NK-92 (cell line): ENCODE data around the gene GREM2.

Experiments used
- DNase-seq: peaks from one replicate; lab custom pipeline; 2025; ENCODE audit not compliant: unreplicated experiment; lab: John Stamatoyannopoulos, UW

The GREM2 gene

GRCh38 chr1:240503036-240503435 lies 108.9 kb downstream of the GREM2 start:
- no peak for DNase-seq

GRCh38 chr1:240501115-240501514 lies 110.8 kb downstream of the GREM2 start:
- no peak for DNase-seq

- DNase-seq: no peak
Observed at GRCh38 chr1:240500647-240501046, 111.3 kb downstream of the GREM2 start.

GRCh38 chr1:240499012-240499411 lies 112.9 kb downstream of the GREM2 start:
- DNase-seq: no peak

GRCh38 chr1:240498335-240498734 lies 113.6 kb downstream of the GREM2 start:
- no peak for DNase-seq

GRCh38 chr1:240497908-240498307 lies 114.0 kb downstream of the GREM2 start:
- DNase-seq: no peak

DNA sequence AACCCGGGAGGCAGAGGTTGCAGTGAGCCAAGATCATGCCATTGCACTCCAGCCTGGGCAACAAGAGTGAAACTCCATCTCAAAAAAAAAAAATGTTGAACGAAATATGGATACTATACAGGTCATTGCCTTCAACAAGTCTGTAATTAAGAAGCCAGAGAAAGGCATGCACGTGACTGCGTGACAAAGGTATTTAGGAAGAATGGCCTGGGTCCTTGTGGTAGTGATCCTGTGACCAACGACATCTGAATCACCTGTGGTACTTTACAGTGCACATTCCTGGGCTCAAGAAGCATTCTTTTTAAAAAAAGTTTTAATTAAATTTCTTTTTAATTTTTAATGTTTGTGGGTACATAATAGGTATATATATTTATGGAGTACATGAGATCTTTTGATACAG lies 115.0 kb downstream of the GREM2 start:
- DNase-seq: no peak

GRCh38 chr1:240496356-240496755 lies 115.6 kb downstream of the GREM2 start:
- DNase-seq: no peak

DNA sequence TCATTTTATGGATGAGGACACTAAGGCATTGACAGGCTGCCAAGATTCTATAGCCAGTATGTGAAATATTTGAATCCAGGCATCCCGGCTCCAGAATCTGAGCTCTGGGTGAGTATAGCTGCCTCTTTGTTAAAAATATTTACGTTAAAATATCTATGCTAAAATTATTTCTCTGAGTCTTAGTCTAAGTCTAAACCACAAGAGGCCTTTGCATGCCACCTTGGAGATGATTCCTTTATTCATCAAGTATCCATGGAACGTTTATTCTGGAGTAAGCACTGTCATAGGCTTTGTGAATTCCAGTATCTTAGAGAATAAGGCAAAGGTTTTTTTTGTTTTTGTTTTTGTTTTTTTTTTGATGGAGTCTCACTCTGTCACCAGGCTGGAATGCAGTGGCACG lies 116.4 kb downstream of the GREM2 start:
- no peak for DNase-seq

- DNase-seq: no peak
Observed at GRCh38 chr1:240492832-240493440, 119.0 kb downstream of the GREM2 start.

- no peak for DNase-seq
Observed at GRCh38 chr1:240491796-240492195, 120.2 kb downstream of the GREM2 start.

- no peak for DNase-seq
Observed at GRCh38 chr1:240491156-240491555, 120.8 kb downstream of the GREM2 start.

GRCh38 chr1:240487493-240487892 lies 124.5 kb downstream of the GREM2 start:
- DNase-seq: no peak

DNA sequence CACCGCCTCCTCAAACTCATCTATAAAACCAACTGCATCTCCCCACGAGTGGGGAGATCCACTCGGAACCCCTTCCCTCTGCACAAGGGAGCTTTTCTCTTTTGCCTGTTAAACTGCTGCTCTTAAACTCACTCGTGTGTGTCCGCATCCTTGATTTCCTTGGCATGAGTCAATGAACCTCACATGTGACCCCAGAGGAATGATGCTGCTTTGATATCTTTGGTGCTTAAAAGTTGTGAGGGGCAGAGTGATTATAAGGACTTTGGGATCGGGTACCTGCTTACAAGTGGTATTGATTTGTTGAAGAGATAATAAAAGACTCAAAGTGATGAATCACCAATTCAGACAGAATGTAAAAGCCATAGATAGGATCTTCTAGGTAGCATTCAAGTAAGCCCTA lies 125.3 kb downstream of the GREM2 start:
- DNase-seq: no peak

GRCh38 chr1:240484804-240485443 lies 127.0 kb downstream of the GREM2 start:
- DNase-seq: no peak

GRCh38 chr1:240478536-240478935 lies 133.4 kb downstream of the GREM2 start:
- no peak for DNase-seq

GRCh38 chr1:240475832-240476231 lies 136.1 kb downstream of the GREM2 start:
- no peak for DNase-seq

DNA sequence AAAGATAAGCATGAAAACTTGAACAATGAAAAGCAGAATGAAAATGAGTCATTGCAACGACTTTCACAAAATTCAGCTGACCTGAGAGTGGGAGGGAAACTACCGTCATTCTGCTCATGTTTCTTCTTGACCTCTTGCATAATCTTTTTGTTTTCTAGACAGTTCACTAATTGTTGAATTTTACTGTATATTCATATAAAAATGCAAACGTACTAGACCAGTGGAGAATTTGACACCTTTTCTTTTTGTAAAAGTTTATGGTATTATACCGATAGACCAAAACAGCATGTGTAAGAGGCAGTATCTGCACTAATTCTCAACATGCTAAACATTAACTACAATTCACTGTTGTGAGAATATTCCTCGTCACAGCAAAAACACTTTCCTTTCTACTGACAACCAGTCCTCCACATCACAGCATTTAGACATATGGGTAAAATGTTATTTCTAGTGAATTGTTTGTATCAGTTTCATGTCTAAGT lies 137.8 kb downstream of the GREM2 start:
- DNase-seq: no peak

DNA sequence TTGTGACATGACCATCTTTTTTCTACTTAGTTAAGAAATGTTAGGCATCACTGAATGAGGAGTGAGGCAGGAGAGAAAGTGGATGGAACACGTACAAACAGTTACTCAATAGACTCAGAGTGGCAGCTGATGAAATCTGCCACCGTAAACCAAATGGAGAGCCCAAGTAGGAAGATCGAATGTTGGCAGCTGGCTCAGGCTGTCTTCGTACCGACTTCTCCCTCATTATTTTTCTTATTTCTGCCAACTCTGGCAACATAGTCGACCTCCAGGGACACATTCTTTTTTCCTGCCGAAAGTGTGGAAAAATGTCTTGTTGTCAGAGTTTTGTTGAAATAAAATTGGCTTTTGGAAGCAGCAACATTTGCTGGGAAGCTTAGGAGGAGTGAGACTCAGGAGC lies 143.3 kb downstream of the GREM2 start:
- no peak for DNase-seq

DNA sequence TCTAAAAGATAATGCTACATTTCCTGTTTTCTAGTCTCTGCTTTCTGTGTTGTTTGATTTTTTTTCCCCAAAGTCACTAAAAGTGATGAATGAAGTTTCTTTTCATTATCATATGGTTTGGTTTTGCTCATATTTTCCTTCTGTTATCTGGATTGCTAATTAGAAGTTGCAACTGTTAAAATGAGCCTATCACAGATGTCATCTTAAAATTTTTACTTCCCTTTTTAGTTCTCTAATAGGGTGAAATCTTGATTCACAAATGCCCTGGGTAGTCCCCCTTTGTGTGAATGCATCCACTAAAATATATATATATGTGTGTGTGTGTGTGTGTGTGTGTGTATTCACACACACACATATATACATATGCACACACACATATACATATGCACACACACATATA lies 144.1 kb downstream of the GREM2 start:
- no peak for DNase-seq

DNA sequence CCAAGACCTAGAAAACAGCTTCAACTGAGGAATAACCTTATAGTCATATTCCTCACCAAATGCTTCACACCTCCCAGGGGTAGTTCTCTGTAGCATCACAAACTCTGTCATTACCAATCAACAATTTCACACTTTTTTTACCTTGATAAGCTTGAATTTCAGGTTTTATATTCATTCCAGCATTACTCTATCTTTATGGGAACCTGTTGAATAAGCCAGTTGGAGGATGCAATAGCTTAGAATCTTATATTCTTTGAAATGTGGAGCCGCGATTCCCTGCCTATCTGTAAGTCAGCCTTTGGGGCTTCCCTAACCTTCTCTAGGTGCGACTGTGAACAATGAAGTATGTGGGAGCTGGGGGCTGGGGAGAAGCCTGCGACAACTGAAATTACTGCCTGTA lies 145.4 kb downstream of the GREM2 start:
- DNase-seq: no peak

- no peak for DNase-seq
Observed at GRCh38 chr1:240465531-240465940, 146.4 kb downstream of the GREM2 start.

GRCh38 chr1:240464099-240464498 lies 147.9 kb downstream of the GREM2 start:
- DNase-seq: no peak
